Body of pancreas (tissue), 4 donors: Measurements from ENCODE around the gene TMPRSS2.

Experiments used
- POLR2A ChIP-seq, 3 donors: fragments of 450-650 bp; IDR thresholded peaks; one replicate each; pipeline ENCODE4 v1.6.1; 2016; ENCODE audit warnings: antibody characterized with exemption in 3 of 3, mild to moderate bottlenecking in 2 of 3
- TF ChIP-seq, protein P1 (sequence below), 7 experiments: fragments of 450-650 bp in 4 of 7; fragments of 200-600 bp in 3 of 7; sonication (generic) in 3 of 7; IDR thresholded peaks; one replicate each; pipeline ENCODE4 v1.5.1; 2016 to 2019; ENCODE audit warnings: antibody characterized with exemption in 7 of 7

DNA sequence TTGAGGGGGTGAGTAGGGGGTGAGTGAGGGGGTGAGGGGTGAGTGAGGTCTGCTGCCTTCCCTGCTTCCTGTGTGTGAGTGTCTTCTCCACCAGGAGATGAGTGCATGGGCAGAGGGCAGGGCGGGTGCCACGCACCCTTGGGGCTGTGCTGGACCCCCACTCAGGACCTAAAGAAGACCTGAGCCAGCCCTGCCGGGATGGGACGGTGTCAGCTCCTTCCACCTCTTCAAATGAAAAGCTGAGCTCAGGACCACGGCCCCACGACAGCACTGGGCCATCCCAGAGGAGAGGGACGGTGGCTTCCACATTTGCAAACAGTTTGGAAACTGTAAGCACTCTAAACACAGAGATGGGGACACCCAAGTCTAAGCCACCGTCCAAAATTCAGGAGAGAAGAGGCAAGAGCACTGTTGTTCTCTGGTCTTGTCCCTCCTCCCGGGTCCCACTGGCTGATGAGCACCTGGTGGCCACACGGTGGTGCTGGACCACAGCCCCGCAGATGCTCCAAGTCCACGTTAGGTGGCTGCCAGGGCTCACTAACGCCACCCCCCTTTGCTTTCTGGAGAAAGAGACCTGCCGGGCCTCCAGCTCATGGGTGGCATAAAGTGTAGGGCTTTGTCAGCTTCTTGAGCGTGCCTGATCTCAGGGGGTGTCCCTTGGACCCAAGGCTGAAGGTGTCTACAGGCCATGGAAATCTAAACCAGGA is 32.1 kb downstream of the TMPRSS2 start:
- TF ChIP-seq, protein P1, sequence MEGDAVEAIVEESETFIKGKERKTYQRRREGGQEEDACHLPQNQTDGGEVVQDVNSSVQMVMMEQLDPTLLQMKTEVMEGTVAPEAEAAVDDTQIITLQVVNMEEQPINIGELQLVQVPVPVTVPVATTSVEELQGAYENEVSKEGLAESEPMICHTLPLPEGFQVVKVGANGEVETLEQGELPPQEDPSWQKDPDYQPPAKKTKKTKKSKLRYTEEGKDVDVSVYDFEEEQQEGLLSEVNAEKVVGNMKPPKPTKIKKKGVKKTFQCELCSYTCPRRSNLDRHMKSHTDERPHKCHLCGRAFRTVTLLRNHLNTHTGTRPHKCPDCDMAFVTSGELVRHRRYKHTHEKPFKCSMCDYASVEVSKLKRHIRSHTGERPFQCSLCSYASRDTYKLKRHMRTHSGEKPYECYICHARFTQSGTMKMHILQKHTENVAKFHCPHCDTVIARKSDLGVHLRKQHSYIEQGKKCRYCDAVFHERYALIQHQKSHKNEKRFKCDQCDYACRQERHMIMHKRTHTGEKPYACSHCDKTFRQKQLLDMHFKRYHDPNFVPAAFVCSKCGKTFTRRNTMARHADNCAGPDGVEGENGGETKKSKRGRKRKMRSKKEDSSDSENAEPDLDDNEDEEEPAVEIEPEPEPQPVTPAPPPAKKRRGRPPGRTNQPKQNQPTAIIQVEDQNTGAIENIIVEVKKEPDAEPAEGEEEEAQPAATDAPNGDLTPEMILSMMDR (IDR thresholded peaks at IDR 0.05), result peak in 1 of 7 experiments; percentile 10
- TF ChIP-seq POLR2A (IDR thresholded peaks at IDR 0.05), result no peak
